Heart left ventricle (tissue), 16 donors: ENCODE results near the gene TRERF1. TPM values are rescaled to one million over a fixed set of nuclear protein-coding genes. Genes with fewer than 3 reads are reported as not detected.
"Not testable (repeated sequence)": the region's sequence is repeated elsewhere in the genome, so short reads cannot be mapped to it uniquely, and the experiment has no call there.

Experiments used
- ATAC-seq, 4 donors: fragments of 200-7000 bp; cut with Tn5 transposase; one replicate each; pipeline ENCODE4 v1.9.1; 2020 to 2022; ENCODE audit warnings: moderate library complexity in 4 of 4, mild to moderate bottlenecking in 3 of 4, moderate number of reproducible peaks in 1 of 4
- DNase-seq, 5 donors: peaks; one replicate each; pipeline ENCODE4 v3.0.0-alpha.2; 2020
- H3K27ac ChIP-seq, 12 donors: fragments of 200-600 bp; sonication (generic) in 4 of 12; one replicate each; pipeline versions ENCODE4 v1.5.0 to v1.8.0; 2016 to 2022; ENCODE audit warnings: mild to moderate bottlenecking in 2 of 12
- H3K27me3 ChIP-seq, 9 donors: fragments of 200-600 bp; sonication (generic) in 2 of 9; one replicate each; pipeline versions ENCODE4 v1.5.1 to v1.8.0; 2016 to 2022; ENCODE audit warnings: mild to moderate bottlenecking in 3 of 9
- H3K36me3 ChIP-seq, 9 donors: fragments of 200-600 bp; sonication (generic) in 2 of 9; one replicate each; pipeline versions ENCODE4 v1.5.0 to v1.8.0; 2018 to 2022; ENCODE audit warnings: mild to moderate bottlenecking in 2 of 9
- H3K4me1 ChIP-seq, 12 donors: fragments of 200-600 bp; sonication (generic) in 4 of 12; one replicate each; pipeline versions ENCODE4 v1.5.0 to v1.8.0; 2016 to 2022; ENCODE audit warnings: mild to moderate bottlenecking in 3 of 12
- H3K4me3 ChIP-seq, 12 donors: fragments of 200-600 bp; sonication (generic) in 4 of 12; one replicate each; pipeline versions ENCODE4 v1.5.0 to v1.8.0; 2017 to 2022; ENCODE audit warnings: mild to moderate bottlenecking in 9 of 12, moderate library complexity in 4 of 12
- H3K9me3 ChIP-seq, 12 donors: fragments of 200-600 bp; sonication (generic) in 4 of 12; one replicate each; pipeline versions ENCODE4 v1.5.0 to v1.8.0; 2016 to 2022; ENCODE audit warnings: mild to moderate bottlenecking in 1 of 12
- POLR2A ChIP-seq, 2 donors: fragments of 450-650 bp; IDR thresholded peaks; one replicate each; pipeline ENCODE4 v1.6.1; 2017; ENCODE audit warnings: antibody characterized with exemption in 2 of 2, mild to moderate bottlenecking in 2 of 2, moderate library complexity in 2 of 2
- WGBS, 4 donors: extraction: QIAGEN DNeasy Blood & Tissue Kit in 2 of 4; methylation state at CpG; one replicate each; pipeline versions ENCODE4 v1.1.5 to v1.1.7; 2013 to 2018; 5-methylcytosine and 5-hydroxymethylcytosine counted together
- intact Hi-C, 10 donors: fragments of 100-400 bp; cut with DNase I; formaldehyde crosslinking; loops; one replicate each; pipeline versions ENCODE4 v1.11.1 to v1.14.2; 2022
- polyA plus RNA-seq, 2 donors: library from polyadenylated mRNA; stranded (reverse); fragments of 200-250 nt; gene quantifications; one replicate each; pipeline ENCODE4 v1.2.3, GENCODE V29; 2013
- total RNA-seq, 9 donors: library from RNA; depleted of rRNA in 2 of 9; stranded (reverse); fragments of >200 nt in 2 of 9; fragmentation: NEBNext Ultra II Directional in 3 of 9; extraction: Animal tissue kit (Norgen Biotek cat#: 25700) in 3 of 9; gene quantifications; one replicate each; pipeline versions ENCODE4 v1.1.0 to v1.2.4, GENCODE V29; 2016 to 2023
- TF ChIP-seq, protein P1 (sequence below), 12 donors: fragments of 200-600 bp; sonication (generic) in 4 of 12; IDR thresholded peaks; one replicate each; pipeline versions ENCODE4 v1.5.0 to v1.8.0; 2018 to 2022; ENCODE audit warnings: antibody characterized with exemption in 12 of 12, mild to moderate bottlenecking in 5 of 12
- donor health status: ischemic (EF 13 %, LVEDD 7.1; RV severe dilation, severe dysfunction).
- donor health status: healthy with polysubstance abuse.
- donor health status: DM: no; HTN: yes; CAD: no.
- donor health status: DM: no; HTN: no; CAD: no.
- donor health status: ischemic (EF 25% LVEDD 6.9; RV normal size, moderate dysfunction).
- donor health status: ischemic (EF 25% LVEDD 5.7; RV mildly dilated, moderate dysfunction).
- donor health status: healthy.
- donor health status: DM: yes; HTN: yes; CAD: no.
- donor health status: ischemic (EF 35%, LVEDD 5.7; RV mildly dilated, moderate dysfunction).
- donor health status: nonischemic (EF 11% LVEDD 7.7; RV severe dilation, severe dysfunction).
- donor health status: DM: yes; HTN: yes; CAD: no.
- donor health status: PGD.
- donor health status: ischemic (EF 29% LVEDD 5.4; RV normal size, mild dysfunction).
- donor health status: nonischemic (EF 23%, LVEDD 6.1; RV moderate dilation, normal function).

Gene TRERF1
- total and polyA plus RNA-seq, 11 donors, result 0.53 to 4.5 (median 1.5) TPM

DNA sequence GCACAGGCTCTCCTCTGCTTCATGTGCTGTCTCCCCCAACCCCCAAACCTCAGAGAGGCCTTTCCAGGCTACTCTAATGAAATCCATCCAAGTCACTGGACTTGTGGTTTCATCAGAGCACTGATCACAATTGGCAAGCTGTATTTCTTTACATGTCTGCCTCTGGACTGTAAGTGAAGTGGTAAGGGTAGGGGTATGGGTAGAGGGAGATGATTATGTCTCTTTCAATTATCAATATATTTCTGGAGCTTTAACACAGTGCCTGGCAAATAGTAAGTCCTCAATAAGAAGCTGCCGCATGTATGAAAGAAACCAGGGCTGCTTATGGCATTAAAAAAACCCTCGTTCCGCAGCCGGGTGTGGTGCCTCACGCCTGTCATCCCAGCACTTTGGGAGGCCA is 5.4 kb downstream of the TRERF1 start:
- 92 to 95% (median 94%) methylated on average over 5 of the region's 5 CpGs for WGBS, 4 donors
- H3K9me3 ChIP-seq, result no peaks in the 10 kb centered on the region
- H3K4me1 ChIP-seq, result peaks cover 0 to 50% (median 16%) of the 10 kb centered on the region in 12 donors
- no peak overlapping the region for H3K4me3 ChIP-seq
- DNase-seq (no peak), ATAC-seq (no peak)
- H3K36me3 ChIP-seq, result no peaks in the 10 kb centered on the region
- intact Hi-C loops, result no loop called here
- no peak overlapping the region for H3K27ac ChIP-seq
- TF ChIP-seq, protein P1, sequence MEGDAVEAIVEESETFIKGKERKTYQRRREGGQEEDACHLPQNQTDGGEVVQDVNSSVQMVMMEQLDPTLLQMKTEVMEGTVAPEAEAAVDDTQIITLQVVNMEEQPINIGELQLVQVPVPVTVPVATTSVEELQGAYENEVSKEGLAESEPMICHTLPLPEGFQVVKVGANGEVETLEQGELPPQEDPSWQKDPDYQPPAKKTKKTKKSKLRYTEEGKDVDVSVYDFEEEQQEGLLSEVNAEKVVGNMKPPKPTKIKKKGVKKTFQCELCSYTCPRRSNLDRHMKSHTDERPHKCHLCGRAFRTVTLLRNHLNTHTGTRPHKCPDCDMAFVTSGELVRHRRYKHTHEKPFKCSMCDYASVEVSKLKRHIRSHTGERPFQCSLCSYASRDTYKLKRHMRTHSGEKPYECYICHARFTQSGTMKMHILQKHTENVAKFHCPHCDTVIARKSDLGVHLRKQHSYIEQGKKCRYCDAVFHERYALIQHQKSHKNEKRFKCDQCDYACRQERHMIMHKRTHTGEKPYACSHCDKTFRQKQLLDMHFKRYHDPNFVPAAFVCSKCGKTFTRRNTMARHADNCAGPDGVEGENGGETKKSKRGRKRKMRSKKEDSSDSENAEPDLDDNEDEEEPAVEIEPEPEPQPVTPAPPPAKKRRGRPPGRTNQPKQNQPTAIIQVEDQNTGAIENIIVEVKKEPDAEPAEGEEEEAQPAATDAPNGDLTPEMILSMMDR (IDR thresholded peaks at IDR 0.05), result no peak
- TF ChIP-seq POLR2A (IDR thresholded peaks at IDR 0.05), result no peak
- H3K27me3 ChIP-seq, result no peaks in the 10 kb centered on the region

DNA sequence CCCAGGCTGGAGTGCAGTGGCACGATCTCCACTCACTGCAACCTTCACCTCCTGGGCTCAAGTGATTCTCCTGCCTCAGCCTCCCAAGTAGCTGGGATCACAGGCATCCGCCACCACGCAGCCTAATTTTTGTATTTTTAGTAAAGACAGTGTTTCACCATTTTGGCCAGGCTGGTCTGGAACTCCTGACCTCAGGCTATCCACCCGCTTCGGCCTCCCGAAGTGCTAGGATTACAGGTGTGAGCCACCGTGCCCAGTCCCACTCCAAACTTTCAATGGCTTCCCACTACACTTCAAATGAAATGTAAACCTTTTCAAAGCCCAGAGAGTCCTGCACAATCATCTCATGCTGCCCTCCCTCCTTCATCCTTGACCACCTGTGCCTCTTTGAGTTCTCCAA is 5.8 kb downstream of the TRERF1 start:
- H3K4me3 ChIP-seq, H3K27ac ChIP-seq, H3K36me3 ChIP-seq, H3K27me3 ChIP-seq, intact Hi-C loops, ATAC-seq, DNase-seq, H3K9me3 ChIP-seq: not testable (repeated sequence)
- WGBS, 4 donors, result 96 to 99% (median 98%) methylated on average over 7 of the region's 7 CpGs
- peaks cover 0 to 54% (median 17%) of the 10 kb centered on the region in 12 donors for H3K4me1 ChIP-seq

DNA sequence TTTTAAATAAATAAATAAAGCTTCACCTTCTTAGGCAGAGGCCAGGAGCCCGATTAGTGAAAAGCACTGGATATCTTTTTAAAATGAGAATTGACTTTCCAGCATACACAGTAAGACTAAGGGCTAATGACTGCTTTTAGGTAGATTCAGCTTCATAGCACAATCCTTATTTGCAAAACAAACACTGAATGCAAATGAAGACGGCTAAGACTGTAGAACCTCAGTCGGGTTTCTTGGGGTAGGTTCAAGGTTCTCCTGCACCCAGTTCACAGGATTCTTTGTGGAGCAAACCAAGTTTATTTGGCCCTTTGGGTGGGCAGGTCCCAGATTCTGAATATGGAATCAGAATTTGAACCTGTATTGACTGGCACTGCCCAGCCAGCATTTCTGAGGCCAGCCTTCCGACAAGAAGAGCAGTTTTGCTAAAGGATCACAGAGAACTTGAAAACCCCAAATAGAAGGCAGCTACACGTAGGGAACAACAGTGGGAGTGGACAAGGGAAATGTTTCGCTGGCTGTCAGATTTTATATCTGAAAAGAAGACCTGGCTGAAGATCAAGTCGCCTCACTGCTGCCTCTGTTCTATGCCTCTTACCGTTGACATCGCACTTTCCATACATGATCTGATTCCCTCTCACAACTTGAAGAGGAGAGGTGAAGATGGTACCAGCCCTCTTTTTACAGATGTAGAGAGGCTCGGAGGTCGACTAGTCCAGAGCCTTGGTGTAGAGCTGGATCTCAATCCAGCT is 8.2 kb downstream of the TRERF1 start:
- H3K36me3 ChIP-seq, result no peaks in the 10 kb centered on the region
- DNase-seq, result no peak
- no peak for ATAC-seq
- H3K27me3 ChIP-seq, result no peaks in the 10 kb centered on the region
- TF ChIP-seq POLR2A (IDR thresholded peaks at IDR 0.05), result no peak
- TF ChIP-seq, protein P1 (IDR thresholded peaks at IDR 0.05), result no peak
- H3K4me3 ChIP-seq, result peak overlapping the region in 1 of 12 donors; percentile 21
- intact Hi-C loops, result no loop called here
- peak overlapping the region in 4 of 12 donors; percentile 25 to 58 (median 28) for H3K27ac ChIP-seq
- WGBS, 4 donors, result 51 to 65% (median 62%) methylated on average over 11 of the region's 11 CpGs
- peaks cover 0 to 45% (median 13%) of the 10 kb centered on the region in 12 donors for H3K4me1 ChIP-seq
- H3K9me3 ChIP-seq, result no peaks in the 10 kb centered on the region

DNA sequence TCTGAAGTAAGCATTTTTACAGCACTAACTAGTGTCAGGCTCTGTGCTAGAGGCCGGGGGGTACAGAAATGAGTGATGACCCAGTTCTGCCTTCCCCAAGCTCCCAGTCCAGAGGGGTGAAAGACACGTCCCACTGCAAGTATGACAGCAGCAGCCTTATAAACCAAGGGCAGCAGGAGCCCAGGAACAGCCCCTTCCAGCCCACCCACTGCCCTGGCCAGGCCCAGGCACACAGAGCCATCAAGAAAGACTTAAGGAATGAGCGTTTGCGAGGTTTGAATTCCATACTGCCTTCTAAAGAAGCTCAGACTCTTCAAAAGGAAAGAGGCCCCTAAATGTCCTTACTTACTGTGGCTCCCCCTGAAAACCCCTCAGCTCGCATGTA is 10.0 kb downstream of the TRERF1 start:
- no peaks in the 10 kb centered on the region for H3K27me3 ChIP-seq
- ATAC-seq (peak in 1 of 4 donors; percentile 35), DNase-seq (no peak)
- 78 to 84% (median 82%) methylated on average over 5 of the region's 5 CpGs for WGBS, 4 donors
- peak overlapping the region in 1 of 12 donors; percentile 37 for H3K4me3 ChIP-seq
- intact Hi-C loops, result no loop called here
- no peaks in the 10 kb centered on the region for H3K36me3 ChIP-seq
- TF ChIP-seq POLR2A (IDR thresholded peaks at IDR 0.05), result no peak
- TF ChIP-seq, protein P1 (IDR thresholded peaks at IDR 0.05), result no peak
- H3K4me1 ChIP-seq, result peaks cover 0 to 39% (median 12%) of the 10 kb centered on the region in 12 donors
- no peaks in the 10 kb centered on the region for H3K9me3 ChIP-seq
- H3K27ac ChIP-seq, result peak overlapping the region in 10 of 12 donors; percentile 8 to 82 (median 58)
